Measurements from ENCODE around the gene TSC2. TPM values are rescaled to one million over a fixed set of nuclear protein-coding genes. Genes with fewer than 3 reads are reported as not detected.

TSC2 gene
- total RNA-seq (2014; rRNA removed), result 59.3 and 64.4 TPM in 2 replicates
- percentile 58 among the genes with signal in this experiment for Bru-seq, nascent RNA
- percentile 77 among the genes with signal in this experiment for BruChase-seq, experiment 1, labeled RNA remaining after a 6-hour chase
- percentile 70 among the genes with signal in this experiment for BruChase-seq, experiment 2, labeled RNA remaining after a 2-hour chase
- long read RNA-seq, full-length matches to known transcripts, result 29 of 151 reads
- long read RNA-seq, partial matches to known transcripts, result 88 of 151 reads
- long read RNA-seq, other reads (novel, unspliced or antisense), result 34 of 151 reads

DNA sequence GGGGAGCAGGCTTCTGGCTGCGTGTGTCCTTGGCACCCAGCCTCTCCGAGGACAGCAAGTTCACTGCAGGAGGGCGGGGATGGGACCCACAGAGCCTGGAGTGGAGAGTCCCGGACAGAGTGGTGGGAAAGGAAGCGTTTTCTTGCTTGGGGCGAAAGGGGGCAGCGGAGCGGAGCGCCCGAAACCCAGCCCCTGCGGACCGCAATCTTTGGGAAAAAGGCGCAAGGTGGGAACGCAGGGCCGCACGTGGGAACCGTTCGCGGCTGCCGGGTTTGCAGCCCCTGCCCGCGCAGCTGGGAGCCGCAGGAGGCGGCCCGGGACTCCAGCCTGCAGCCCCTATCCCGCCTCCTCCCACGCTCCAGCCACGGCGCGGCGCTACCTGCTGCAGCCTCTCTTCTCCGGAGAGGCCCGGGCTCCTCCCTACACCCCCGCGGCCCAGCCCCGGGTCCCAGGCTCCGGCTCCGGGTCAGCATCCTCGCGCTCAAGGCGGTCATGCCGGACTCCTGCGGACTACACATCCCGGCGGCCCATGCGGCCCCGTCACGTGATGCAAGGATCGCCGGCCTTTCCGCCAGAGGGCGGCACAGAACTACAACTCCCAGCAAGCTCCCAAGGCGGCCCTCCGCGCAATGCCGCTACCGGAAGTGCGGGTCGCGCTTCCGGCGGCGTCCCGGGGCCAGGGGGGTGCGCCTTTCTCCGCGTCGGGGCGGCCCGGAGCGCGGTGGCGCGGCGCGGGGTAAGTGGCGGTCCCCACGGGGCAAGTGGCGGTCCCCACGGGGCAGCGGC lies at the start of gene TSC2, which contains the start of gene NTHL1:
TSC2 (plus strand) TSS at position 656 of the 786 bp plus-strand sequence. CDS start 631 bp downstream, outside the sequence.
NTHL1 (minus strand) TSS at position 505 of the 786 bp plus-strand sequence; CDS start at position 494, 11 bp downstream.
- H3K9me3 ChIP-seq (ENCODE audit: low read length), result no peaks in the 10 kb centered on the region
- H4K20me1 ChIP-seq (ENCODE audit: low read length), result no peaks in the 10 kb centered on the region
- H2AFZ ChIP-seq (ENCODE audit: low read length), result peak within 1 kb of the TSS; percentile 83
- peak within 1 kb of the TSS; percentile 99 for H3K4me2 ChIP-seq (ENCODE audit: low read length)
- H3K9ac ChIP-seq (ENCODE audit: low read length), result peak within 1 kb of the TSS; percentile 84
- H3K9me2 ChIP-seq (replicated peaks; ENCODE audit: low read length), result no peaks in the 10 kb centered on the region
- H3F3A ChIP-seq (ENCODE audit: low read length, unreplicated experiment), result no peaks in the 10 kb centered on the region
- H3K4me3 ChIP-seq (ENCODE audit: low read length), result peak within 1 kb of the TSS; percentile 94
- no TSS peak for BruUV-seq (replicated peaks)
- CTCF ChIA-PET, result interaction anchor here (0.7 kb wide), 1 partner anchor 25 kb away, joined by 3 read pairs; no protein-coding TSS in a partner anchor
- peaks cover 36% of the 10 kb centered on the region for H3K4me1 ChIP-seq (ENCODE audit: insufficient read depth, low read length)
- peak within 1 kb of the TSS; percentile 71 for H3K27ac ChIP-seq (ENCODE audit: low read length)
- ATAC-seq (peak; percentile 91), DNase-seq (peak; percentile 92)
- H3K36me3 ChIP-seq (ENCODE audit: low read depth, low read length), result no peaks in the 10 kb centered on the region
- intact Hi-C loops (cut with micrococcal nuclease), result no loop called here
- POLR2A ChIA-PET (ENCODE audit: unreplicated experiment), result interaction anchor here (0.6 to 1.0 kb wide), 3 partner anchors 9 to 14 kb away, joined by 3 read pairs; no protein-coding TSS in a partner anchor
- no peaks in the 10 kb centered on the region for H3K27me3 ChIP-seq (ENCODE audit: low read length)
- peaks cover 44% of the 10 kb centered on the region for H3K79me2 ChIP-seq (ENCODE audit: low read length)
- TF ChIP-seq EZH2phosphoT487 (IDR thresholded peaks at IDR 0.05; ENCODE audit: borderline replicate concordance, low read length), result no peak
- TF ChIP-seq, protein P1, sequence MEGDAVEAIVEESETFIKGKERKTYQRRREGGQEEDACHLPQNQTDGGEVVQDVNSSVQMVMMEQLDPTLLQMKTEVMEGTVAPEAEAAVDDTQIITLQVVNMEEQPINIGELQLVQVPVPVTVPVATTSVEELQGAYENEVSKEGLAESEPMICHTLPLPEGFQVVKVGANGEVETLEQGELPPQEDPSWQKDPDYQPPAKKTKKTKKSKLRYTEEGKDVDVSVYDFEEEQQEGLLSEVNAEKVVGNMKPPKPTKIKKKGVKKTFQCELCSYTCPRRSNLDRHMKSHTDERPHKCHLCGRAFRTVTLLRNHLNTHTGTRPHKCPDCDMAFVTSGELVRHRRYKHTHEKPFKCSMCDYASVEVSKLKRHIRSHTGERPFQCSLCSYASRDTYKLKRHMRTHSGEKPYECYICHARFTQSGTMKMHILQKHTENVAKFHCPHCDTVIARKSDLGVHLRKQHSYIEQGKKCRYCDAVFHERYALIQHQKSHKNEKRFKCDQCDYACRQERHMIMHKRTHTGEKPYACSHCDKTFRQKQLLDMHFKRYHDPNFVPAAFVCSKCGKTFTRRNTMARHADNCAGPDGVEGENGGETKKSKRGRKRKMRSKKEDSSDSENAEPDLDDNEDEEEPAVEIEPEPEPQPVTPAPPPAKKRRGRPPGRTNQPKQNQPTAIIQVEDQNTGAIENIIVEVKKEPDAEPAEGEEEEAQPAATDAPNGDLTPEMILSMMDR (conservative IDR thresholded peaks at IDR 0.05; ENCODE audit: low read depth, low read length), result peak; percentile 12; the same call in 1 of the 2 replicates

DNA sequence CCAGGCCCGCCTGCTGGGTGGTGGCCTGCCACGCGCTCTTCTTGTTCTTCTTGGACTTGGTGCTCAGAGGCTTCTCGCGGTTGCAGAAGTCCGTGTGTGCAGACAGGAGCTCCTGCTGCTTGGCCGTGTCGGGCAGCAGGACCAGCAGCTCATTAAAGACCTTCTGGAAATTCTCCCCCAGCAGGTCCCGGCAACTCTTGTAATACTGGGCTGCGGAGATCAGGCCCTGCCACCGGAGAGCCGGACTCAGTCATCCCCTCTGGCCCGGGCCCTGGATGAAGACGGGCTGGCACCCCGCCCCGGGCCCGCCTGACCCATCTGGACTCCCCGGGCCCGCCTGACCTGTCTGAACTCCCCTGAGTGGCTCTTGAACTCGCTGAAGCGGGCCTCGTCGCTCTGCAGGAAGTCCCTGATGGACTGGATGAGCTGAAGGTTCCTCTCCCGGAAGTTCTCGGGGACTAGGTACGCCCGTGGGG lies 49.4 kb upstream of the TSC2 start:
- no TSS peak for BruUV-seq (replicated peaks)
- Histone ChIP-seq H3K27ac (ENCODE audit: low read length) (no peak overlapping the region), H3K4me2 (ENCODE audit: low read length) (no peak overlapping the region)

More for the DNA sequence above, 49.4 kb upstream of the TSC2 start:
- peaks cover 3% of the 10 kb centered on the region; the same call in 1 of the 2 replicates for H4K20me1 ChIP-seq (ENCODE audit: low read length)
- peaks cover 3% of the 10 kb centered on the region; the same call in 1 of the 2 replicates for H3K36me3 ChIP-seq (ENCODE audit: low read depth, low read length)
- intact Hi-C loops (cut with micrococcal nuclease), result no loop called here
- no peak overlapping the region for H3K9ac ChIP-seq (ENCODE audit: low read length)
- H3K4me1 ChIP-seq (ENCODE audit: insufficient read depth, low read length), result peaks cover 3% of the 10 kb centered on the region; the same call in 1 of the 2 replicates
- no peaks in the 10 kb centered on the region for H3K9me2 ChIP-seq (replicated peaks; ENCODE audit: low read length)
- H3K27me3 ChIP-seq (ENCODE audit: low read length), result no peaks in the 10 kb centered on the region
- DNase-seq, result no peak
- CTCF ChIA-PET, result no interaction called here
- ATAC-seq, result no peak
- no peak for TF ChIP-seq EZH2 (IDR thresholded peaks at IDR 0.05; ENCODE audit: low read length, unreplicated experiment)
- TF ChIP-seq, protein P1 (conservative IDR thresholded peaks at IDR 0.05; ENCODE audit: low read depth, low read length), result no peak
- no peak for TF ChIP-seq EZH2phosphoT487 (IDR thresholded peaks at IDR 0.05; ENCODE audit: borderline replicate concordance, low read length)
- no peak overlapping the region for H2AFZ ChIP-seq (ENCODE audit: low read length)
- peaks cover 4% of the 10 kb centered on the region for H3K79me2 ChIP-seq (ENCODE audit: low read length)
- no peak overlapping the region for H3K4me3 ChIP-seq (ENCODE audit: low read length)
- POLR2A ChIA-PET (ENCODE audit: unreplicated experiment), result no interaction called here
- no peaks in the 10 kb centered on the region for H3F3A ChIP-seq (ENCODE audit: low read length, unreplicated experiment)
- H3K9me3 ChIP-seq (ENCODE audit: low read length), result no peaks in the 10 kb centered on the region

Measured in PC-3 (cell line).